H1 (cell line): ENCODE measurements around the gene CTNNBL1. TPM values are rescaled to one million over a fixed set of nuclear protein-coding genes. Genes with fewer than 3 reads are reported as not detected.

ENCODE experiments used
- CREB1 ChIP-seq: IDR thresholded peaks from 2 replicates; pipeline ENCODE4 v1.6.1; 2012; ENCODE audit warnings: inconsistent platforms
- EZH2 ChIP-seq: fragments of 200-600 bp; sonication (generic); IDR thresholded peaks from 2 replicates; pipeline ENCODE4 v1.7.1; 2012; ENCODE audit warnings: low read depth, mild to moderate bottlenecking, moderate library complexity, low read length, inconsistent platforms; ENCODE audit not compliant: severe bottlenecking
- FOSL1 ChIP-seq: IDR thresholded peaks from 2 replicates; pipeline ENCODE4 v1.6.1; 2011; ENCODE audit warnings: mild to moderate bottlenecking, low read depth, low read length, moderate library complexity; ENCODE audit not compliant: insufficient read depth
- KDM4A ChIP-seq: IDR thresholded peaks from one replicate; pipeline ENCODE4 v1.7.1; 2012; ENCODE audit warnings: low read depth, mild to moderate bottlenecking, moderate library complexity, low read length, inconsistent platforms; ENCODE audit not compliant: severe bottlenecking
- RXRA ChIP-seq: IDR thresholded peaks from 2 replicates; pipeline ENCODE4 v1.6.1; 2011; ENCODE audit warnings: low read depth, mild to moderate bottlenecking, low read length, moderate library complexity; ENCODE audit not compliant: insufficient read depth
- USF2 ChIP-seq: IDR thresholded peaks from 2 replicates; pipeline ENCODE4 v1.6.1; 2011; ENCODE audit warnings: low read length, improper control_type of control experiment
- polyA plus RNA-seq, 7 experiments: library from polyadenylated mRNA; depleted of rRNA in 3 of 7; stranded (reverse) in 5 of 7; unstranded in 2 of 7; fragments of >200 nt in 5 of 7; fragments of 200-250 nt in 2 of 7; gene quantifications; 1 replicate in 5 of 7; 2 replicates in 1 of 7; 4 replicates in 1 of 7; pipeline versions ENCODE4 v1.2.1 to v1.2.3, GENCODE V29; 2011 to 2013; ENCODE audit warnings: missing spikeins in 2 of 7, mixed read lengths in 2 of 7
- total RNA-seq: library from RNA; stranded (reverse); fragmentation: NEBNext Ultra II Directional; extraction: Animal tissue kit (Norgen Biotek cat#: 25700); gene quantifications from 2 replicates; pipeline ENCODE4 v1.2.1, GENCODE V29; 2021
- TF ChIP-seq, protein P1 (sequence below): IDR thresholded peaks from 2 replicates; pipeline ENCODE4 v1.6.1; 2011; ENCODE audit warnings: low read depth, mild to moderate bottlenecking, low read length; ENCODE audit not compliant: insufficient read depth

CTNNBL1 gene
- total and polyA plus RNA-seq, 2 of the 8 experiments (the other 6 are each of a cell fraction or from before 2014, with no cell fraction given) = 19.6 to 81.6 TPM

GRCh38 chr20:37801921-37802320, 108.1 kb downstream of the CTNNBL1 start (continued):
- TF ChIP-seq KDM4A (no peak), RXRA (no peak), CREB1 (no peak), FOSL1 (no peak), EZH2 (no peak), USF2 (no peak)
- TF ChIP-seq, protein P1, sequence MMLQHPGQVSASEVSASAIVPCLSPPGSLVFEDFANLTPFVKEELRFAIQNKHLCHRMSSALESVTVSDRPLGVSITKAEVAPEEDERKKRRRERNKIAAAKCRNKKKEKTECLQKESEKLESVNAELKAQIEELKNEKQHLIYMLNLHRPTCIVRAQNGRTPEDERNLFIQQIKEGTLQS = no peak
